Measurements from ENCODE around the gene ABCC1.

ABCC1 gene

DNA sequence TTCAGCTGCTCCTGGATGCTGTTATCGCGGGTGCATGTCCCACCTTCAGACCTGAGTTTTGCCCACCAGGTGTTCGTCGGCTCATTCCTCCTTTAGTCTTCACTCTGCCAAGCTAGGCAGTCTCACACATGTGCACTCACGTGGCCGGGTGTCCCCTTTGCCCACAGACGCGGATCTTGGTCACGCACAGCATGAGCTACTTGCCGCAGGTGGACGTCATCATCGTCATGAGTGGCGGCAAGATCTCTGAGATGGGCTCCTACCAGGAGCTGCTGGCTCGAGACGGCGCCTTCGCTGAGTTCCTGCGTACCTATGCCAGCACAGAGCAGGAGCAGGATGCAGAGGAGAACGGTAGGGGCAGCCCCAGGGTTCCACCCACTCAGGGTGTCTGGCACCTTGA lies 140.8 kb downstream of the ABCC1 start:
- DNase-seq (ENCODE audit: extremely low spot score) = no peak
- TF ChIP-seq CTBP1 (IDR thresholded peaks at IDR 0.05; ENCODE audit: borderline replicate concordance) (no peak), FOXK2 (IDR thresholded peaks at IDR 0.05) (no peak)
- CTCF ChIA-PET = interaction anchor here (0.6 kb wide), 1 partner anchor 181 kb away, joined by 3 read pairs; no protein-coding TSS in a partner anchor
- POLR2A ChIA-PET = no interaction called here

DNA sequence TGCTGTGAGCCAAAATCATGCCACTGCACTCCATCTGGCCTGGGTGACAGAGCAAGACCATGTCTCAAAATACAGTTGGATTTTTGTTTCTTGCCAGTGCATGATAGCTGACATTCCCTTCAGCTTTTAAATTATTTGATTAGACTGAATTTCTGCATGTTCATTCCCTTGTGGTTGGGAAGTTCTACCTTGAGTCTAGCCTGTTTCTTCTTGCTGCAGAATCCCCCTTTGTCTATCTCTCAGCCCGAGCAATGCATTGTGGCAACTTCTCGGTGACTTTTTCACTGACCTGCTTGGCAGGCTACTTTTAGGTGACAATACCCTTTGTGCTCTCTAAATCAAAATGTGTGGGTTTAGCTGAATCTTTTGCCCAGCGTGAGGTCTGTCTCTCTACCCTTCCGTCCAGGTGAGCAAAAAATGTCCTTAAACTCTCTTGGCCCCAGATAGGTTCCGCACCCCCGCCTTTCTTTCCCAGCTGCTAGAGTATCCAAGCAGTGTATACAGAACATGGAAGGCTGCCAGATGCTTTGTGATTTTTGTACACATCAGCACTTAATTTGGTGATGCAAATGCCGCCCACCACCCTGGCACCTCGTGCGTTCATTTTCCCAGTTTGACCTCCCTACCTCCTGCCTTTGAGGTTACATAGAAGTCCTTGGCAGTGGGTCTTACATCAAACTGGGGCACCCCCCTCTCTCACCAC lies 143.7 kb downstream of the ABCC1 start:
- POLR2A ChIA-PET = no interaction called here
- CTCF ChIA-PET = no interaction called here
- no peak for TF ChIP-seq L3MBTL2 (conservative IDR thresholded peaks at IDR 0.05)
- TF ChIP-seq ARNT (IDR thresholded peaks at IDR 0.05) = no peak
- TF ChIP-seq PKNOX1 (IDR thresholded peaks at IDR 0.05) = no peak
- DNase-seq (ENCODE audit: extremely low spot score) = no peak

GRCh38 chr16:16093628-16094332 lies 144.4 kb downstream of the ABCC1 start:
- TF ChIP-seq SUZ12 (IDR thresholded peaks at IDR 0.05) = no peak
- TF ChIP-seq TARDBP (IDR thresholded peaks at IDR 0.05) = no peak
- no peak for TF ChIP-seq L3MBTL2 (conservative IDR thresholded peaks at IDR 0.05)
- ChIA-PET POLR2A (no interaction called here), CTCF (no interaction called here)
- DNase-seq (ENCODE audit: extremely low spot score) = no peak

GRCh38 chr16:16095646-16096045 lies 146.2 kb downstream of the ABCC1 start:
- no peak for DNase-seq (ENCODE audit: extremely low spot score)
- POLR2A ChIA-PET = no interaction called here
- no peak for TF ChIP-seq SUZ12 (IDR thresholded peaks at IDR 0.05)
- TF ChIP-seq TARDBP (IDR thresholded peaks at IDR 0.05) = no peak
- no peak for TF ChIP-seq CTBP1 (IDR thresholded peaks at IDR 0.05; ENCODE audit: borderline replicate concordance)
- no peak for TF ChIP-seq FOXM1 (IDR thresholded peaks at IDR 0.05; ENCODE audit: borderline replicate concordance)
- CTCF ChIA-PET = no interaction called here

- no peak for DNase-seq (ENCODE audit: extremely low spot score)
- ChIA-PET POLR2A (no interaction called here), CTCF (interaction anchor here (0.6 kb wide), 1 partner anchor 29 kb away, joined by 3 read pairs; no protein-coding TSS in a partner anchor)
- TF ChIP-seq FOXK2 (IDR thresholded peaks at IDR 0.05) (no peak), ELF4 (IDR thresholded peaks at IDR 0.05) (no peak), ZNF384 (IDR thresholded peaks at IDR 0.05) (peak; percentile 57; the same call in 1 of the 2 replicates)
These were observed 146.9 kb downstream of the ABCC1 start for GRCh38 chr16:16096121-16096857.

GRCh38 chr16:16096858-16097213 lies 147.4 kb downstream of the ABCC1 start:
- POLR2A ChIA-PET = no interaction called here
- CTCF ChIA-PET = no interaction called here
- DNase-seq (ENCODE audit: extremely low spot score) = no peak
- no peak for TF ChIP-seq L3MBTL2 (conservative IDR thresholded peaks at IDR 0.05)
- TF ChIP-seq HDGF (IDR thresholded peaks at IDR 0.05; ENCODE audit: borderline replicate concordance) = no peak
- no peak for TF ChIP-seq FOXK2 (IDR thresholded peaks at IDR 0.05)
- no peak for TF ChIP-seq CTBP1 (IDR thresholded peaks at IDR 0.05; ENCODE audit: borderline replicate concordance)
- no peak for TF ChIP-seq ARNT (IDR thresholded peaks at IDR 0.05)
- no peak for TF ChIP-seq ELF4 (IDR thresholded peaks at IDR 0.05)
- TF ChIP-seq ZNF384 (IDR thresholded peaks at IDR 0.05) = no peak
- no peak for TF ChIP-seq FOXA1 (IDR thresholded peaks at IDR 0.05)
- TF ChIP-seq PKNOX1 (IDR thresholded peaks at IDR 0.05) = no peak
- TF ChIP-seq LEF1 (IDR thresholded peaks at IDR 0.05; ENCODE audit: borderline replicate concordance) = no peak

GRCh38 chr16:16099320-16099719 lies 149.9 kb downstream of the ABCC1 start:
- no peak for DNase-seq (ENCODE audit: extremely low spot score)
- TF ChIP-seq PKNOX1 (IDR thresholded peaks at IDR 0.05) = no peak
- ChIA-PET CTCF (interaction anchor here (0.7 kb wide), 1 partner anchor 225 kb away, joined by 5 read pairs; no protein-coding TSS in a partner anchor), POLR2A (no interaction called here)

DNA sequence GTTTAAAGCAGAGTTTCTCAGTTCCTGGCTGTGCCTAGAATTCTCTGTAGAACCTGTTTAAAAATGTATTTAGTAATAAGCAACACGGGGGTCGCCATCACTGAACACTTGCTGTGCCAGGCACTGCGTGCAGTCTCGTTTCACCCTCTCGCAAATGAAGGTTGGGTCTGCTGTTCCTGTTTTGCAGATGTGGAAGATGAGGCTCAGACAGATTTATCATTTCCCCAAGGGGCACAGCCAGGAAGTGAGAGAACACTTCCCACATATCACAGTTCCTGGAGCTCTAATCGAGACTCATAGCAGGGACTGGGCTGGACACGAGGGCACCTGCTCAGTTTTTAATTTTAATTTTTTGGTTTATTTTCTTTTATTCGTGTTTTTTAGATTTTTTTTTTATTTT lies 151.2 kb downstream of the ABCC1 start:
- no peak for TF ChIP-seq ARNT (IDR thresholded peaks at IDR 0.05)
- no peak for TF ChIP-seq ZNF384 (IDR thresholded peaks at IDR 0.05)
- TF ChIP-seq LEF1 (IDR thresholded peaks at IDR 0.05; ENCODE audit: borderline replicate concordance) = no peak
- no peak for TF ChIP-seq FOXA1 (IDR thresholded peaks at IDR 0.05)
- no peak for TF ChIP-seq ELF4 (IDR thresholded peaks at IDR 0.05)
- TF ChIP-seq FOXK2 (IDR thresholded peaks at IDR 0.05) = no peak
- TF ChIP-seq SP1 (IDR thresholded peaks at IDR 0.05) = no peak
- TF ChIP-seq NFRKB (IDR thresholded peaks at IDR 0.05) = no peak
- TF ChIP-seq L3MBTL2 (conservative IDR thresholded peaks at IDR 0.05) = no peak
- ChIA-PET CTCF (interaction anchor here (0.6 kb wide), 1 partner anchor 1090 kb away, joined by 3 read pairs; no protein-coding TSS in a partner anchor), POLR2A (no interaction called here)
- DNase-seq (ENCODE audit: extremely low spot score) = no peak

All from HEK293T (cell line).